ENCODE measurements around the gene RABGAP1L.
"Not testable (repeated sequence)": the region's sequence is repeated elsewhere in the genome, so short reads cannot be mapped to it uniquely, and the experiment has no call there.

Gene RABGAP1L

DNA sequence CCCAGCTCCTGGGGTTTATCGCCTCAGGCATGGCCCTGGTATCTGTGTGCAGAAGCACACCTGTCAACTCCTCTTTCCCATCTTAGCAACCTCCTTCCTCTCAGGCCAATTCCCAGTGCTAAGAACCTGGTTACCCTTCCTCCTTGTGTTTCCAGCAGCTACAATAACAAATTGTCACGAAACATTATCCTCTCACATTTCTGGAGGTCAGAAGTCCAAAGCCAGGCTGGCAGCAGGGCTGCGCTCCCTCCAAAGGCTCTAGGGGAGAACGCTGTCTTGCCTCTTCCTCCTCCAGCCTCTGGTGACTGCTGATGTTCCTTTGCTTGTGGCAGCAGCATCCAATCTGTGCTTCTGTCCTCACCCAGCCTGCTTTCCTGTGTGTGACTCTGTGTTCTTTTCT is 874.6 kb downstream of the RABGAP1L start:
- no peak for DNase-seq (ENCODE audit: low read depth in 3 of 3)

GRCh38 chr1:175034775-175035174 is 875.5 kb downstream of the RABGAP1L start:
- DNase-seq (ENCODE audit: low read depth in 3 of 3), result no peak

GRCh38 chr1:175035865-175036264 is 876.5 kb downstream of the RABGAP1L start:
- DNase-seq (ENCODE audit: low read depth in 3 of 3), result no peak

DNA sequence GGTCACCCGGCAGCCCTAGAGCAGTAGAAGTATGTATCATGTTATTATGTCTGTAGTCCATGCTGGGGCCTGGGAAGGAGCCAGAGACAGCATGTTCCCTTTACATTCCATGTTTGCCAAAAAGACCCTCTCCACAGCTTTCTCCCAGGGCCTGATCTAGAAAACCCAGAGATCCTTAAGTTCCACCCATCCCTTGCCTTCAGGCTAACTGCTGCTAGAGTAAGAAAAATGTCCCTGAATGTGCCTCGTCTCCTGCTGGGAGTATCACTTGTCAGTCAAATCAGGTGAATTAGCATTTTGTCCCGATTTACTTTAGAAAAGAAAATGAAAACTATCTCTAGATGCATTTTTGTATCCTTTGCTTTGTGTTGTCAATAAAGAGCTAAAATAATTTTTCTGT is 877.2 kb downstream of the RABGAP1L start:
- DNase-seq (ENCODE audit: low read depth in 3 of 3), result no peak

DNA sequence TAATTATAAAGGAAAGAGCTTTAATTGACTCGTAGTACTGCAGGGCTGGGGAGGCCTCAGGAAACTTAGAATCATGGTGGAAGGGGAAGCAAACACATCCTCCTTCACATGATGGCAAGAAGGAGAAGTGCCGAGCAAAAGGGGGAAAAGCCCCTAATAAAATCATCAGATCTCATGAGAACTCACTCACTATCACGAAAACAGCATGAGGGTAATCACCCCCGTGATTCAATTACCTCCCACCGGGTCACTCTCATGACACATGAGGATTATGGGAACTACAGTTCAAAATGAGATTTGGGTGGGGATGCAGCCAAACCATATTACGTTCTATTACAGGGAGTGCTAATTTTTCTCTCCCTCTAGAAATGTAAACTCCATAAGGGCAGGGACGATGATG is 878.1 kb downstream of the RABGAP1L start:
- DNase-seq (ENCODE audit: low read depth in 3 of 3), result no peak

- no peak for DNase-seq (ENCODE audit: low read depth in 3 of 3)
Measured at GRCh38 chr1:175040324-175040879, 881.1 kb downstream of the RABGAP1L start.

DNA sequence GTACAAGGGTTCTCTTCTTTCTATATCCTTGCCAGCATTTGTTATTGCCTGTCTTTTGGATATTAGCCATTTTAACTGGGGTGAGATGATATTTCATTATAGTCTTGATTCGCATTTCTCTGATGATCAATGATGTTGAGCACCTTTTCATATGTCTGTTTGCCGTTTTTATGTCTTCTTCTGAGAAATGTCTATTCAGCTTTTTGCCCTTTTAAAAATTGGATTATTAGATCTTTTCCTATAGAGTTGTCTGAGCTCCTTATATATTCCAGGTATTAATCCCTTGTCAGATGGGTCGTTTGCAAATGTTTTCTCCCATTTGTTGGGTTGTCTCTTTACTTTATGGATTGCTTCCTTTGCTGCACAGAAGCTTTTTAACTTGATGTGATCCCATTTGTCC is 883.3 kb downstream of the RABGAP1L start:
- no peak for DNase-seq (ENCODE audit: low read depth in 3 of 3)

- DNase-seq (ENCODE audit: low read depth in 3 of 3), result no peak
Measured at GRCh38 chr1:175043824-175044223, 884.5 kb downstream of the RABGAP1L start.

DNA sequence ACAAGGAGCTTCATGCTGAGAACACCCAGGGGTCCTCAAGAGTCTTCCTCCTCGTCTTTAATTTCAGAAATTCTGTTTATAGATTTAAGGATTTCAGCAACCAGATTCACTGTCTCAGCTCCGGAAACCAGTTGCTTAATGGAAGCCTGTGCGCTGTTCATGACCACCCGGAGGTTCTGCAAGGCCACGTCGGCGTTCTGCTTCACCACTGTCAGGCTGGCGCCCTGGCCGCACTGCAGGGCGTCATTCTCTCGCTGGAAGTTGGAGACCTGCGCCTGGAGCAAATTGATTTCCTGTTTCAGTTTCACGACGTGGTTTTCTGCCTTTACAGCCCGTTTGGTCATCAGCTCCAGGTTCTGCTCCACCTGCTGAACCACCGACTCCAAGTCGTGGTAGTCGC is 885.3 kb downstream of the RABGAP1L start:
- not testable (repeated sequence) for DNase-seq (ENCODE audit: low read depth in 3 of 3)
